Caco-2 (cell line): ENCODE measurements around the gene SAMD5. TPM values are rescaled to one million over a fixed set of nuclear protein-coding genes. Genes with fewer than 3 reads are reported as not detected.

Experiments
- BruUV-seq: library from RNA; stranded (reverse); fragments of 400-500 nt; replicated peaks from 2 replicates; lab custom pipeline; 2021; lab: Mats Ljungman, UMichigan
- CTCF ChIA-PET: fragments of 300-600 bp; sonication (Branson Sonifier 250); formaldehyde crosslinking; loops from one replicate; lab custom pipeline; 2022; ENCODE audit warnings: antibody characterized with exemption; lab: Charles Lee
- POLR2A ChIA-PET: fragments of 300-600 bp; sonication (Branson Sonifier 250); formaldehyde crosslinking; loops from one replicate; lab custom pipeline; 2022; ENCODE audit warnings: antibody characterized with exemption; lab: Charles Lee
- DNase-seq, 2 experiments: peaks; one replicate each; pipeline versions ENCODE4 v3.0.0 to v3.0.0-alpha.2; 2020 to 2022
- H3K27me3 ChIP-seq: replicated peaks from 2 replicates; pipeline ENCODE4 v1.6.0; 2011; ENCODE audit warnings: low read length; ENCODE audit not compliant: control insufficient read depth, insufficient read depth
- H3K36me3 ChIP-seq: 2 replicates; pipeline ENCODE4 v1.5.1; 2011; ENCODE audit warnings: low read length; ENCODE audit not compliant: control insufficient read depth, insufficient read depth
- H3K4me1 ChIP-seq: fragments of 250-450 bp; sonication (Bioruptor Pico); 2 replicates; pipeline ENCODE4 v1.5.1; 2020; ENCODE audit warnings: mild to moderate bottlenecking
- H3K4me3 ChIP-seq: 2 replicates; pipeline ENCODE4 v1.5.1; 2011; ENCODE audit warnings: low read depth, mild to moderate bottlenecking, control low read depth, low read length
- H3K9me3 ChIP-seq: fragments of 250-450 bp; sonication (Bioruptor Pico); 2 replicates; pipeline ENCODE4 v1.5.1; 2020; ENCODE audit warnings: mild to moderate bottlenecking, moderate library complexity
- H3K27ac Mint-ChIP-seq: one replicate; pipeline ENCODE4 v1.8.0; 2022; ENCODE audit warnings: mixed read lengths; ENCODE audit not compliant: unreplicated experiment
- H3K27me3 Mint-ChIP-seq: one replicate; pipeline ENCODE4 v1.8.0; 2022; ENCODE audit warnings: mixed read lengths; ENCODE audit not compliant: insufficient read depth, unreplicated experiment
- H3K36me3 Mint-ChIP-seq: one replicate; pipeline ENCODE4 v1.8.0; 2022; ENCODE audit warnings: mild to moderate bottlenecking, mixed read lengths; ENCODE audit not compliant: insufficient read depth, unreplicated experiment
- H3K4me1 Mint-ChIP-seq: one replicate; pipeline ENCODE4 v1.8.0; 2022; ENCODE audit warnings: low read depth, mixed read lengths; ENCODE audit not compliant: unreplicated experiment
- H3K4me3 Mint-ChIP-seq: one replicate; pipeline ENCODE4 v1.8.0; 2022; ENCODE audit warnings: mild to moderate bottlenecking, moderate library complexity, mixed read lengths; ENCODE audit not compliant: unreplicated experiment
- H3K9me3 Mint-ChIP-seq: one replicate; pipeline ENCODE4 v1.8.0; 2022; ENCODE audit warnings: mixed read lengths; ENCODE audit not compliant: unreplicated experiment
- CTCF ChIP-seq, 2 experiments: fragments of 200-600 bp in 1 of 2; IDR thresholded peaks; 1 replicate in 1 of 2; 2 replicates in 1 of 2; pipeline versions ENCODE4 v1.5.1 to v1.8.0; 2011 to 2022; ENCODE audit warnings: antibody characterized with exemption in 1 of 2, control low read depth in 1 of 2, inconsistent platforms in 1 of 2, low read depth in 1 of 2, low read length in 1 of 2, mild to moderate bottlenecking in 1 of 2, moderate library complexity in 1 of 2; ENCODE audit not compliant: insufficient read depth in 1 of 2, severe bottlenecking in 1 of 2, unreplicated experiment in 1 of 2
- intact Hi-C: fragments of 100-400 bp; cut with micrococcal nuclease; formaldehyde crosslinking; loops from one replicate; pipeline ENCODE4 v1.10.0; 2022; ENCODE audit not compliant: unreplicated experiment
- total RNA-seq: library from RNA; stranded (reverse); gene quantifications from 2 replicates; pipeline ENCODE4 v1.2.3, GENCODE V29; 2022

SAMD5 gene
- total RNA-seq, 1 experiment from 2014 or later, result 13.4 TPM

GRCh38 chr6:147578159-147578558 lies 69.7 kb downstream of the SAMD5 start:
- no peaks in the 10 kb centered on the region for H3K9me3 ChIP-seq
- H3K36me3 ChIP-seq, result no peaks in the 10 kb centered on the region
- no peaks in the 10 kb centered on the region for H3K4me1 ChIP-seq
- Mint-ChIP-seq H3K27ac (no peak overlapping the region), H3K4me1 (peaks cover 7% of the 10 kb centered on the region), H3K4me3 (no peak overlapping the region), H3K27me3 (no peaks in the 10 kb centered on the region), H3K9me3 (peaks cover 13% of the 10 kb centered on the region), H3K36me3 (peaks cover 6% of the 10 kb centered on the region)
- POLR2A ChIA-PET, result no interaction called here
- H3K4me3 ChIP-seq, result no peak overlapping the region
- DNase-seq, result no peak
- CTCF ChIA-PET, result no interaction called here
- BruUV-seq, result no TSS peak
- H3K27me3 ChIP-seq, result no peaks in the 10 kb centered on the region
- intact Hi-C loops, result no loop called here
- TF ChIP-seq CTCF (IDR thresholded peaks at IDR 0.05; ENCODE audit: insufficient read depth in 1 of 2, low read depth in 1 of 2, low read length in 1 of 2, severe bottlenecking in 1 of 2, unreplicated experiment in 1 of 2), result no peak

- H3K36me3 Mint-ChIP-seq, result peaks cover 6% of the 10 kb centered on the region
- intact Hi-C loops, result no loop called here
- Histone ChIP-seq H3K4me3 (no peak overlapping the region), H3K27me3 (no peaks in the 10 kb centered on the region), H3K4me1 (no peaks in the 10 kb centered on the region), H3K36me3 (no peaks in the 10 kb centered on the region), H3K9me3 (no peaks in the 10 kb centered on the region)
- H3K27ac Mint-ChIP-seq, result no peak overlapping the region
- H3K9me3 Mint-ChIP-seq, result peaks cover 13% of the 10 kb centered on the region
- POLR2A ChIA-PET, result no interaction called here
- no peak for TF ChIP-seq CTCF (IDR thresholded peaks at IDR 0.05; ENCODE audit: insufficient read depth in 1 of 2, low read depth in 1 of 2, low read length in 1 of 2, severe bottlenecking in 1 of 2, unreplicated experiment in 1 of 2)
- H3K4me3 Mint-ChIP-seq, result no peak overlapping the region
- CTCF ChIA-PET, result no interaction called here
- no peaks in the 10 kb centered on the region for H3K27me3 Mint-ChIP-seq
- no peak for DNase-seq
- BruUV-seq, result no TSS peak
- H3K4me1 Mint-ChIP-seq, result peaks cover 7% of the 10 kb centered on the region
Measured at GRCh38 chr6:147578883-147579282, 70.4 kb downstream of the SAMD5 start.

GRCh38 chr6:147579667-147580066 lies 71.2 kb downstream of the SAMD5 start:
- POLR2A ChIA-PET, result no interaction called here
- intact Hi-C loops, result no loop called here

More at GRCh38 chr6:147579667-147580066, 71.2 kb downstream of the SAMD5 start:
- no peak overlapping the region for H3K27ac Mint-ChIP-seq
- CTCF ChIA-PET, result no interaction called here
- H3K9me3 ChIP-seq, result no peaks in the 10 kb centered on the region
- no peaks in the 10 kb centered on the region for H3K27me3 ChIP-seq
- no peak for TF ChIP-seq CTCF (IDR thresholded peaks at IDR 0.05; ENCODE audit: insufficient read depth in 1 of 2, low read depth in 1 of 2, low read length in 1 of 2, severe bottlenecking in 1 of 2, unreplicated experiment in 1 of 2)
- no peaks in the 10 kb centered on the region for H3K27me3 Mint-ChIP-seq
- no peak overlapping the region for H3K4me3 ChIP-seq
- no peaks in the 10 kb centered on the region for H3K36me3 ChIP-seq
- H3K36me3 Mint-ChIP-seq, result peaks cover 6% of the 10 kb centered on the region
- no peaks in the 10 kb centered on the region for H3K4me1 ChIP-seq
- H3K9me3 Mint-ChIP-seq, result peaks cover 13% of the 10 kb centered on the region
- peaks cover 7% of the 10 kb centered on the region for H3K4me1 Mint-ChIP-seq
- DNase-seq, result no peak
- no TSS peak for BruUV-seq
- H3K4me3 Mint-ChIP-seq, result no peak overlapping the region
